Measurements from ENCODE around the gene PEAK1. TPM values are rescaled to one million over a fixed set of nuclear protein-coding genes. Genes with fewer than 3 reads are reported as not detected.

The PEAK1 gene
- total and polyA plus RNA-seq, 10 of the 15 experiments (the other 5 are each of a cell fraction or from before 2014, with no cell fraction given), result 0.62 to 24.2 (median 11.2) TPM

GRCh38 chr15:77053709-77054108 lies 366.2 kb downstream of the PEAK1 start:
- H3K4me2 ChIP-seq (ENCODE audit: control insufficient read depth, insufficient read depth), result no peak overlapping the region
- no peak overlapping the region for H3K9ac ChIP-seq (ENCODE audit: control insufficient read depth, insufficient read depth, low read length)
- H3K9me3 ChIP-seq (replicated peaks; ENCODE audit: control insufficient read depth, insufficient read depth, low read length), result no peaks in the 10 kb centered on the region
- no peak overlapping the region for H3K27ac ChIP-seq (ENCODE audit: control insufficient read depth, insufficient read depth)
- no peaks in the 10 kb centered on the region for H3K27me3 ChIP-seq (replicated peaks in 1 of 2; ENCODE audit: control insufficient read depth in 2 of 2, insufficient read depth in 2 of 2, low read length in 1 of 2)
- CTCF ChIA-PET, result no interaction called here
- ATAC-seq (no peak), DNase-seq (ENCODE audit: low read depth, low spot score) (no peak), FAIRE-seq (no peak)
- intact Hi-C loops (cut with micrococcal nuclease; ENCODE audit: unreplicated experiment), result no loop called here
- 92% methylated on average over 2 of the region's 2 CpGs for WGBS (ENCODE audit: insufficient coverage, insufficient replicate concordance, low lambda C conversion rate, missing lambda C conversion rate)
- H3K36me3 ChIP-seq (ENCODE audit: control insufficient read depth in 2 of 2, insufficient read depth in 2 of 2, low read length in 1 of 2), result peaks cover 0 to 4% of the 10 kb centered on the region in 2 experiments; a peak in 2 of 4 replicates
- POLR2A ChIA-PET, result no interaction called here
- in situ Hi-C loops (cut with MboI), result no loop called here
- no peak overlapping the region for H2AFZ ChIP-seq (ENCODE audit: control insufficient read depth, low read depth, low read length)
- RAD21 ChIA-PET (ENCODE audit: unreplicated experiment), result no interaction called here
- H3K4me3 ChIP-seq, result no peak overlapping the region
- peaks cover 8% of the 10 kb centered on the region for H3K79me2 ChIP-seq (ENCODE audit: control insufficient read depth, insufficient read depth, low read length)
- H4K20me1 ChIP-seq (ENCODE audit: control insufficient read depth, insufficient read depth), result no peaks in the 10 kb centered on the region
- H3K4me1 ChIP-seq (ENCODE audit: control insufficient read depth, insufficient read depth, low read length), result no peaks in the 10 kb centered on the region
- SMC1A ChIA-PET (ENCODE audit: uncharacterized antibody, unreplicated experiment), result no interaction called here
- TF ChIP-seq PBX3 (IDR thresholded peaks at IDR 0.05; ENCODE audit: insufficient replicate concordance, low read depth, low read length) (no peak), SIN3A (IDR thresholded peaks at IDR 0.05; ENCODE audit: low read depth, low read length) (no peak), SUPT20H (IDR thresholded peaks at IDR 0.05; ENCODE audit: borderline replicate concordance, control insufficient read depth, low read depth, low read length) (no peak), ZNF384 (IDR thresholded peaks at IDR 0.05; ENCODE audit: borderline replicate concordance, low read depth, low read length) (no peak), SMAD5 (IDR thresholded peaks at IDR 0.05; ENCODE audit: low read depth) (no peak), NFYA (IDR thresholded peaks at IDR 0.05; ENCODE audit: borderline replicate concordance, low read depth, low read length) (no peak), ETV6 (conservative IDR thresholded peaks at IDR 0.05 in 1 of 2, IDR thresholded peaks at IDR 0.05 in 1 of 2; ENCODE audit: borderline replicate concordance in 1 of 2, low read depth in 1 of 2) (no peak), CHD4 (IDR thresholded peaks at IDR 0.05) (no peak), NFYB (IDR thresholded peaks at IDR 0.05; ENCODE audit: insufficient read depth, low read depth, low read length) (no peak), CREB1 (IDR thresholded peaks at IDR 0.05; ENCODE audit: low read depth) (no peak), DPF2 (IDR thresholded peaks at IDR 0.05) (no peak), ZBTB11 (CRISPR knock-in tag; IDR thresholded peaks at IDR 0.05) (no peak), CHD2 (IDR thresholded peaks at IDR 0.05; ENCODE audit: borderline replicate concordance, low read depth, low read length) (no peak), ZBTB33 (IDR thresholded peaks at IDR 0.05) (no peak), TCF7 (IDR thresholded peaks at IDR 0.05; ENCODE audit: borderline replicate concordance) (no peak), MEF2B (IDR thresholded peaks at IDR 0.05; ENCODE audit: partially characterized antibody, poor library complexity, severe bottlenecking) (no peak), PML (IDR thresholded peaks at IDR 0.05; ENCODE audit: low read length) (no peak), KLF5 (IDR thresholded peaks at IDR 0.05; ENCODE audit: partially characterized antibody) (no peak)
- no TSS peak for BruUV-seq (replicated peaks)

All from GM12878 (cell line).